Gastrocnemius medialis (tissue), 4 donors: ENCODE measurements around the gene NHEJ1. TPM values are rescaled to one million over a fixed set of nuclear protein-coding genes. Genes with fewer than 3 reads are reported as not detected.

Source experiments
- ATAC-seq, 2 donors: fragments of 150-250 bp; one replicate each; pipeline ENCODE4 v1.9.1; 2016
- DNase-seq, 2 donors: peaks; one replicate each; pipeline ENCODE4 v3.0.0-alpha.2; 2019
- H3K27ac ChIP-seq, 4 donors: fragments of 200-600 bp; sonication (generic); 1 replicate in 1 of 4; 2 replicates in 3 of 4; pipeline ENCODE4 v1.5.1; 2016 to 2018; ENCODE audit warnings: mild to moderate bottlenecking in 2 of 4, moderate library complexity in 1 of 4
- H3K27me3 ChIP-seq, 3 donors: fragments of 200-600 bp; sonication (generic) in 2 of 3; 1 replicate in 1 of 3; 2 replicates in 2 of 3; pipeline versions ENCODE4 v1.5.1 to v1.6.0; 2016 to 2019; ENCODE audit warnings: mild to moderate bottlenecking in 1 of 3, moderate library complexity in 1 of 3
- H3K36me3 ChIP-seq, 2 donors: fragments of 200-600 bp; sonication (generic) in 1 of 2; one replicate each; pipeline ENCODE4 v1.5.1; 2017 to 2018
- H3K4me1 ChIP-seq, 2 donors: fragments of 200-600 bp; sonication (generic) in 1 of 2; one replicate each; pipeline ENCODE4 v1.5.1; 2016 to 2017; ENCODE audit warnings: mild to moderate bottlenecking in 2 of 2
- H3K4me3 ChIP-seq, 4 donors: fragments of 200-600 bp; sonication (generic) in 3 of 4; 1 replicate in 1 of 4; 2 replicates in 3 of 4; pipeline ENCODE4 v1.5.1; 2016 to 2019; ENCODE audit warnings: mild to moderate bottlenecking in 2 of 4
- H3K9me3 ChIP-seq, 3 donors: fragments of 200-600 bp; sonication (generic) in 2 of 3; 1 replicate in 1 of 3; 2 replicates in 2 of 3; pipeline ENCODE4 v1.5.1; 2016 to 2019
- POLR2A ChIP-seq, 2 donors: fragments of 450-650 bp; IDR thresholded peaks; one replicate each; pipeline ENCODE4 v1.6.1; 2017; ENCODE audit warnings: antibody characterized with exemption in 2 of 2, mild to moderate bottlenecking in 2 of 2, moderate library complexity in 2 of 2
- in situ Hi-C, 4 donors: fragments of 200-750 bp; cut with MboI; loops; one replicate each; pipeline versions ENCODE4 v1.15.0 to v1.8.0; 2017; ENCODE audit warnings: low sequenced_read_pairs in 4 of 4
- intact Hi-C: fragments of 100-400 bp; cut with DNase I; formaldehyde crosslinking; loops from one replicate; pipeline ENCODE4 v1.15.1; 2023; ENCODE audit warnings: low total_unique reads
- total RNA-seq, 4 donors: library from RNA; depleted of rRNA; stranded (reverse); fragments of >200 nt; gene quantifications; one replicate each; pipeline versions ENCODE4 v1.1.0 to v1.2.3, GENCODE V29; 2016
- TF ChIP-seq, protein P1 (sequence below), 5 experiments: fragments of 450-650 bp in 3 of 5; fragments of 200-600 bp in 2 of 5; sonication (generic) in 2 of 5; IDR thresholded peaks in 4 of 5; conservative IDR thresholded peaks in 1 of 5; 1 replicate in 4 of 5; 2 replicates in 1 of 5; pipeline ENCODE4 v1.5.1; 2016 to 2019; ENCODE audit warnings: antibody characterized with exemption in 5 of 5, mild to moderate bottlenecking in 3 of 5, moderate library complexity in 3 of 5

Gene NHEJ1
- total RNA-seq, 4 donors from 2014 or later: 24.5 to 39.0 (median 26.4) TPM

DNA sequence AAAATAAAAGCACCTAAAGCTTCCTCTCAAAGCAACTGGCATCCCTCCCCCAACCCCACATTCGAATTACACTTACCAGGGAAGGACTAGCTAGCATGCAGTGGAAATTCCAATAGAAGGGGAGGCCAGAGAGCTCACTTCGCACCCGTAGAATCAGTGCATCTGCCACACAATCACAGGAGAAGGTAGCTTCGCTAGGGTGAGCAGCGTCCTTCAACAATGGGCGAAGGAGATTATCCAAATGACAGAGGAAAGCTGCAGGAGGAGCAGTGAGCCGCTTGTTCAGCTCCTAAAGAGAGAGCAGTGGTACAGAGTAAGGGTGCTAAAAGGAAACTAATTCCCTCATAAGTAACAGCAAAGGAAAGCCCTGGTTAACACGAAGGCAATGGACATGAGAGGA lies 3.2 kb downstream of the NHEJ1 start:
- Histone ChIP-seq H3K4me1 (peaks cover 9 to 11% of the 10 kb centered on the region in 2 donors), H3K9me3 (no peaks in the 10 kb centered on the region), H3K27ac (no peak overlapping the region), H3K27me3 (no peaks in the 10 kb centered on the region), H3K4me3 (no peak overlapping the region), H3K36me3 (peaks cover 3 to 34% of the 10 kb centered on the region in 2 donors)
- intact Hi-C loops: loop anchor here (5.0 kb wide), 1 partner anchor 175 kb away; no protein-coding TSS in a partner anchor
- ATAC-seq: no peak
- TF ChIP-seq POLR2A (IDR thresholded peaks at IDR 0.05): no peak
- TF ChIP-seq, protein P1, sequence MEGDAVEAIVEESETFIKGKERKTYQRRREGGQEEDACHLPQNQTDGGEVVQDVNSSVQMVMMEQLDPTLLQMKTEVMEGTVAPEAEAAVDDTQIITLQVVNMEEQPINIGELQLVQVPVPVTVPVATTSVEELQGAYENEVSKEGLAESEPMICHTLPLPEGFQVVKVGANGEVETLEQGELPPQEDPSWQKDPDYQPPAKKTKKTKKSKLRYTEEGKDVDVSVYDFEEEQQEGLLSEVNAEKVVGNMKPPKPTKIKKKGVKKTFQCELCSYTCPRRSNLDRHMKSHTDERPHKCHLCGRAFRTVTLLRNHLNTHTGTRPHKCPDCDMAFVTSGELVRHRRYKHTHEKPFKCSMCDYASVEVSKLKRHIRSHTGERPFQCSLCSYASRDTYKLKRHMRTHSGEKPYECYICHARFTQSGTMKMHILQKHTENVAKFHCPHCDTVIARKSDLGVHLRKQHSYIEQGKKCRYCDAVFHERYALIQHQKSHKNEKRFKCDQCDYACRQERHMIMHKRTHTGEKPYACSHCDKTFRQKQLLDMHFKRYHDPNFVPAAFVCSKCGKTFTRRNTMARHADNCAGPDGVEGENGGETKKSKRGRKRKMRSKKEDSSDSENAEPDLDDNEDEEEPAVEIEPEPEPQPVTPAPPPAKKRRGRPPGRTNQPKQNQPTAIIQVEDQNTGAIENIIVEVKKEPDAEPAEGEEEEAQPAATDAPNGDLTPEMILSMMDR (IDR thresholded peaks at IDR 0.05 in 4 of 5, conservative IDR thresholded peaks at IDR 0.05 in 1 of 5): no peak
- DNase-seq: no peak
- in situ Hi-C loops: loop anchor here (5.0 to 25.0 kb wide), 5 partner anchors 103 to 140 kb away; partner anchors contain the start of gene DNAJB2 (in 2 of the 4)

DNA sequence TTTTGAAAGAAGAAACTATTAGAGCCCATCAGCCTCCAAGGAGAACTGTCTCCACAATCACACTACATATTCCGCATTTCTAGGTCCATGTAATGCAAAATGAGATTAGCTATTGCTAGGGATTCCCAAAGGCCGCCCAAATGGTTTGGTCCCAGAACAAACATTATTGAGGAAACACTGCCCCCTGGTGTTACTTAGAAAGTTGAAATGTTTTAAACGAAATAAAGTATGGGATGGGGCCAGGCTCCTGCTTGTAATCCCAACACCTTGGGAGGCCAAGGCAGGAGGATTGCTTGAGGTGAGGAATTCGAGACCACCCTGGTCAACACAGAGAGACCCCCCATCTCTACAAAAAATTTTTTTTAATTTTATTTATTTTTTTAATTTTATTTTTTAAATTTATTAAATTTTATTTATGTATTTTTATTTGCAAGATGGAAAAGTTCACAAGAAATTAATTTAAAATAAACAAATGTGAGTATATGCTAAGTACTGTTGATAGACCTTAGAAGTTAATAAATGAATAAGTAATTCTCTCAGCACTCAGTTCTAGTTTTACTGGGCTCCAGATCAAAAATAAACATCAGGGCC lies 5.5 kb downstream of the NHEJ1 start:
- in situ Hi-C loops (loop anchor here (5.0 to 25.0 kb wide), 5 partner anchors 100 to 142 kb away; partner anchors contain the start of gene DNAJB2 (in 2 of the 4)), intact Hi-C loops (loop anchor here (1.0 to 5.0 kb wide), 4 partner anchors 97 to 173 kb away; no protein-coding TSS in a partner anchor)
- no peak for TF ChIP-seq POLR2A (IDR thresholded peaks at IDR 0.05)
- TF ChIP-seq, protein P1 (IDR thresholded peaks at IDR 0.05 in 4 of 5, conservative IDR thresholded peaks at IDR 0.05 in 1 of 5): peak; percentile 34 to 69 (median 60)
- H3K27me3 ChIP-seq: no peaks in the 10 kb centered on the region
- peaks cover 5 to 6% of the 10 kb centered on the region in 2 donors for H3K4me1 ChIP-seq
- H3K36me3 ChIP-seq: peaks cover 3 to 34% of the 10 kb centered on the region in 2 donors
- no peak overlapping the region for H3K27ac ChIP-seq
- H3K4me3 ChIP-seq: no peak overlapping the region
- DNase-seq: no peak
- H3K9me3 ChIP-seq: no peaks in the 10 kb centered on the region
- ATAC-seq: peak; percentile 41 to 66

GRCh38 chr2:219149667-219150066 lies 10.9 kb downstream of the NHEJ1 start:
- in situ Hi-C loops (loop anchor here (5.0 to 25.0 kb wide), 5 partner anchors 95 to 138 kb away; partner anchors contain the start of gene DNAJB2 (in 2 of the 4)), intact Hi-C loops (no loop called here)
- no peak for DNase-seq
- Histone ChIP-seq H3K4me3 (no peak overlapping the region), H3K36me3 (peaks cover 0 to 59% of the 10 kb centered on the region in 2 donors), H3K4me1 (no peaks in the 10 kb centered on the region), H3K27ac (no peak overlapping the region), H3K9me3 (no peaks in the 10 kb centered on the region), H3K27me3 (no peaks in the 10 kb centered on the region)
- ATAC-seq: no peak
- TF ChIP-seq POLR2A (IDR thresholded peaks at IDR 0.05): no peak
- TF ChIP-seq, protein P1 (IDR thresholded peaks at IDR 0.05 in 4 of 5, conservative IDR thresholded peaks at IDR 0.05 in 1 of 5): no peak

DNA sequence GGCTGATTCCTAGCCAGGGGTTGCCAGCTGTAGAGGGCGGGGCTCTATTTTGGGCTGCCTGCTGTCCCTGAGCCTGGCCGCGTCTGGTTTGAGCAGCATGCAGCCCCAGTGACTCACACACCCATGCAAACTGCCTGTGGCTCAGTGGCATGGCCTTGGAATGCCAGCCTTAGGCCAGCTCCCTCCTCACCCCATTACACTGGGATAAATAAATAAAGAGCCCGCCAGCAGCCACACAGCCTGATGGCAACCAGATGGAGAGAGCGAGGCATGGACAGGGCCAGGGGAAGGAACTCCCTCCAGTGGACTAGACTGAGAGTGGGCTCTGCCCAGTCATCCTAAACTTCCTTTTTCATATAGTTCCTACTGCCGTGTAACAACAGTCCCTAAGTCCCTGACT lies 18.3 kb downstream of the NHEJ1 start:
- DNase-seq: peak; percentile 20 to 55
- in situ Hi-C loops: no loop called here
- H3K36me3 ChIP-seq: peaks cover 0 to 43% of the 10 kb centered on the region in 2 donors
- no peak overlapping the region for H3K27ac ChIP-seq
- H3K4me3 ChIP-seq: no peak overlapping the region
- no peaks in the 10 kb centered on the region for H3K4me1 ChIP-seq
- intact Hi-C loops: no loop called here
- no peaks in the 10 kb centered on the region for H3K27me3 ChIP-seq
- H3K9me3 ChIP-seq: no peaks in the 10 kb centered on the region
- ATAC-seq: peak; percentile 87 to 90
- no peak for TF ChIP-seq POLR2A (IDR thresholded peaks at IDR 0.05)
- TF ChIP-seq, protein P1 (IDR thresholded peaks at IDR 0.05 in 4 of 5, conservative IDR thresholded peaks at IDR 0.05 in 1 of 5): no peak
